Measurements from ENCODE around the gene CNTNAP2. TPM values are rescaled to one million over a fixed set of nuclear protein-coding genes. Genes with fewer than 3 reads are reported as not detected.

Gene CNTNAP2
- total RNA-seq, 6 experiments from 2014 or later: 1.8 to 8.1 (median 3.9) TPM

DNA sequence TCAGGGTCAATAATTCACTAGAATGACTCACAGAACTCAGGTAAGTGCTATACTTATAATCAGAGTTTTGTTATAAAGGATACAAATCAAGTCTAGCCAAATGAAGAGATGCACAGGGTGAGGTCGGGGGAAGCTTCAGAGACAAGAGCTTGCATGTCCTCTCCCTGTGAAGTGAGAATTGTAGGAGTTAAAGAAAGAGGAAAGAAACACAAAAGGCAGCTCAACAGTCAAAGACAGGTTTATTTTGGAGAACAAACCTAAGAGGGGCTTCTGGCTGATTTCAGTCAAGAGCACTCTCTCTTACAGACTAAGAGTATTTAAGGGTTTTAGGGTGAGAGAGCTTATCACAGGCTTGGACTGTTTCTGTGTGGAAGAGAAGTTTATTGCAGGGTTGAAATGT, 1873.5 kb downstream of the CNTNAP2 start:
- Histone ChIP-seq H3K27ac (no peak overlapping the region), H3K36me3 (no peaks in the 10 kb centered on the region), H3K4me1 (no peaks in the 10 kb centered on the region), H3K27me3 (no peaks in the 10 kb centered on the region), H3K9me3 (no peaks in the 10 kb centered on the region), H3K4me3 (no peak overlapping the region)
- no peak for DNase-seq
- no peak for ATAC-seq
- WGBS (ENCODE audit: insufficient coverage, low coverage, low lambda C conversion rate, missing lambda C conversion rate): 13% methylated on average over 1 of the region's 1 CpG
- no peak for TF ChIP-seq POLR2A (IDR thresholded peaks at IDR 0.05)
- TF ChIP-seq, protein P1, sequence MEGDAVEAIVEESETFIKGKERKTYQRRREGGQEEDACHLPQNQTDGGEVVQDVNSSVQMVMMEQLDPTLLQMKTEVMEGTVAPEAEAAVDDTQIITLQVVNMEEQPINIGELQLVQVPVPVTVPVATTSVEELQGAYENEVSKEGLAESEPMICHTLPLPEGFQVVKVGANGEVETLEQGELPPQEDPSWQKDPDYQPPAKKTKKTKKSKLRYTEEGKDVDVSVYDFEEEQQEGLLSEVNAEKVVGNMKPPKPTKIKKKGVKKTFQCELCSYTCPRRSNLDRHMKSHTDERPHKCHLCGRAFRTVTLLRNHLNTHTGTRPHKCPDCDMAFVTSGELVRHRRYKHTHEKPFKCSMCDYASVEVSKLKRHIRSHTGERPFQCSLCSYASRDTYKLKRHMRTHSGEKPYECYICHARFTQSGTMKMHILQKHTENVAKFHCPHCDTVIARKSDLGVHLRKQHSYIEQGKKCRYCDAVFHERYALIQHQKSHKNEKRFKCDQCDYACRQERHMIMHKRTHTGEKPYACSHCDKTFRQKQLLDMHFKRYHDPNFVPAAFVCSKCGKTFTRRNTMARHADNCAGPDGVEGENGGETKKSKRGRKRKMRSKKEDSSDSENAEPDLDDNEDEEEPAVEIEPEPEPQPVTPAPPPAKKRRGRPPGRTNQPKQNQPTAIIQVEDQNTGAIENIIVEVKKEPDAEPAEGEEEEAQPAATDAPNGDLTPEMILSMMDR (IDR thresholded peaks at IDR 0.05): no peak
- intact Hi-C loops (cut with DNase I): no loop called here

DNA sequence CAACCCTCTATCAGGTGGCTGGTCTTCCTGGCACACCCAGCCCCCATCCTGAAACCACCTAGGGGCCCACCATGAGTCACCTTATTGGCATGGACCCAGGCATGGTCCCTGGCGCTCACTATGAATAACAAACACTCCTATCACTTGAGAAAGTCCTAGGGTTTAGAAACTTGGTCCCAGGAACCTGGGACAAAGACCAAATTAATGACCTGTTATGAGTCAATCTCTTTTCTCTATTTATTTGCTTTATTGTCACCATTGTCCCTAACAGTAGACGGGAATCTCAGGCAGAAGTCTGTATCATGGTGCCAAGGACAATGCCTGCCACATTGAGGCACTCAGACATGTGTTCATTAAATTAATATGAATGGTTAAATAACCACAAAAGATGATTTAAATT, 1874.3 kb downstream of the CNTNAP2 start:
- no peaks in the 10 kb centered on the region for H3K9me3 ChIP-seq
- TF ChIP-seq POLR2A (IDR thresholded peaks at IDR 0.05): no peak
- TF ChIP-seq, protein P1 (IDR thresholded peaks at IDR 0.05): no peak
- no peaks in the 10 kb centered on the region for H3K4me1 ChIP-seq
- DNase-seq (no peak), ATAC-seq (no peak)
- H3K27ac ChIP-seq: no peak overlapping the region
- H3K4me3 ChIP-seq: no peak overlapping the region
- intact Hi-C loops (cut with DNase I): no loop called here
- no peaks in the 10 kb centered on the region for H3K27me3 ChIP-seq
- no peaks in the 10 kb centered on the region for H3K36me3 ChIP-seq
- 31% methylated on average over 2 of the region's 2 CpGs for WGBS (ENCODE audit: insufficient coverage, low coverage, low lambda C conversion rate, missing lambda C conversion rate)

DNA sequence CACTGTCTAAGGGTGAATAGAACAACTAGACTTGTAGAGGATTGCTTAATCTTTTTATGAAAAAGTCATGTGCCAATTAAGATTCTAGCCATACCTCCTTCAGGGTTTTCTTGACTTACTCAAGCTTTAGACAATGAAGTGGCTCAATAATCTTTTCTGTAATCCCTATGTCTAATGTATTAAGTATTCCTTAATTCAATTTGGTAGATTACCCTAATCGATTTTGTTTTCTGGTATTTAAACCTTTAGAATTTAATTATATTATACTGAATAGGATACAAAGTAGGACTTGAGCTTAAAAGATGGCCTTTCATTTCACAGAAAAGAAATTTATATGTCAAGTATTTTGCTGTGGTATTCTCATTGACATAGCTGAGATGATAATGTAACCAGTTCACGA, 1876.1 kb downstream of the CNTNAP2 start:
- ATAC-seq: no peak
- Histone ChIP-seq H3K27ac (no peak overlapping the region), H3K4me3 (no peak overlapping the region), H3K9me3 (no peaks in the 10 kb centered on the region), H3K36me3 (no peaks in the 10 kb centered on the region), H3K4me1 (no peaks in the 10 kb centered on the region), H3K27me3 (no peaks in the 10 kb centered on the region)
- intact Hi-C loops (cut with DNase I): no loop called here
- TF ChIP-seq, protein P1 (IDR thresholded peaks at IDR 0.05): no peak
- no peak for TF ChIP-seq POLR2A (IDR thresholded peaks at IDR 0.05)
- WGBS (ENCODE audit: insufficient coverage, low coverage, low lambda C conversion rate, missing lambda C conversion rate): 49% methylated on average over 2 of the region's 2 CpGs
- no peak for DNase-seq

DNA sequence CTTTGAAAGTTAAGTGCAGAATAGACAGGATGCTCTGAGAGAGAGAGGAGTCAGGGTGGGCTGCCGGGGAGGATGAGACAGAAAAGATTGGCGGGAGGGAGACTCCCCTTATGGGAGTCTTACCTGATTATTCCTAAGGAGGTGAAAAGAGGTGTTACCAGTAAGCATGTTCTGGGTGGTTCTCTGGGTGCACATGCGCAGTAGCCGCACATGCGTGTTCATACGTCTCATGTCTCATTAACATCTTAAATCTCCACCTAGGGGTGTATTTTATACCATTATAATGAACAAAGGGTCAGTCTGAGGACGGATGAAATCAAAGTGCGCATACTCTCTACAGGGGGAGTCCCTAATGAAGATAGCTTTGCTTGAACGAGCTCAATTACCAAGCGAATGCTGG, 1881.0 kb downstream of the CNTNAP2 start:
- no peak for DNase-seq
- Histone ChIP-seq H3K4me3 (no peak overlapping the region), H3K36me3 (no peaks in the 10 kb centered on the region), H3K27ac (no peak overlapping the region), H3K4me1 (no peaks in the 10 kb centered on the region), H3K27me3 (no peaks in the 10 kb centered on the region), H3K9me3 (no peaks in the 10 kb centered on the region)
- WGBS (ENCODE audit: insufficient coverage, low coverage, low lambda C conversion rate, missing lambda C conversion rate): 83% methylated on average over 9 of the region's 10 CpGs
- intact Hi-C loops (cut with DNase I): no loop called here
- TF ChIP-seq POLR2A (IDR thresholded peaks at IDR 0.05): no peak
- TF ChIP-seq, protein P1 (IDR thresholded peaks at IDR 0.05): no peak
- ATAC-seq: no peak

DNA sequence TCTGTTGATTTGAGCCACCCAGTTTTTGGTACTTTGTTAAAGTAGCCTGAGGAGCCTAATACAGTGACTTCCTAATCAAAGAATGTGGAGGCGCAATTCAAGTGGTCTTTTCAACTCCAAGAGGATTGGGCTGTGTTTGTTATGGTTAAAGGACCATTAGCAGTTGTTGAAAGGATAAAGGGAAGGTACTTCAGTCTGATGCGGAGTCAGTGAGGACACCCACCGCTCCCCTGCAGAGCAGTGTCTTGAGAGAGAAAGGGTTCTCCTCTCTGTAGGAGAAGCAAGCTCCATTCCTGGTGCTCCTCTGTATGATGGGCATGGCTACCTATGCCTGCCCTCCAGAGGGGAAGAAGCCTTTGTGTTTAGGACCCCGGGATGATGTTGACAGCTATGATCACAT, 1883.4 kb downstream of the CNTNAP2 start:
- Histone ChIP-seq H3K36me3 (no peaks in the 10 kb centered on the region), H3K9me3 (no peaks in the 10 kb centered on the region), H3K4me1 (no peaks in the 10 kb centered on the region), H3K27me3 (no peaks in the 10 kb centered on the region), H3K27ac (no peak overlapping the region), H3K4me3 (no peak overlapping the region)
- no peak for DNase-seq
- no peak for ATAC-seq
- intact Hi-C loops (cut with DNase I): no loop called here
- WGBS (ENCODE audit: insufficient coverage, low coverage, low lambda C conversion rate, missing lambda C conversion rate): 64% methylated on average over 4 of the region's 4 CpGs
- TF ChIP-seq, protein P1 (IDR thresholded peaks at IDR 0.05): no peak
- no peak for TF ChIP-seq POLR2A (IDR thresholded peaks at IDR 0.05)
